HG03439 (cell line): ENCODE results near the gene RXRA.

Experiments used
- ATAC-seq: cut with Tn5 transposase; IDR thresholded peaks from one replicate; pipeline ENCODE4 v1.9.1; 2021; ENCODE audit warnings: mild to moderate bottlenecking, moderate library complexity; ENCODE audit not compliant: unreplicated experiment

The RXRA gene

GRCh38 chr9:134349936-134350335, 23.7 kb downstream of the RXRA start:
- no peak for ATAC-seq

- no peak for ATAC-seq
Observed at GRCh38 chr9:134350416-134350994, 24.2 kb downstream of the RXRA start.

DNA sequence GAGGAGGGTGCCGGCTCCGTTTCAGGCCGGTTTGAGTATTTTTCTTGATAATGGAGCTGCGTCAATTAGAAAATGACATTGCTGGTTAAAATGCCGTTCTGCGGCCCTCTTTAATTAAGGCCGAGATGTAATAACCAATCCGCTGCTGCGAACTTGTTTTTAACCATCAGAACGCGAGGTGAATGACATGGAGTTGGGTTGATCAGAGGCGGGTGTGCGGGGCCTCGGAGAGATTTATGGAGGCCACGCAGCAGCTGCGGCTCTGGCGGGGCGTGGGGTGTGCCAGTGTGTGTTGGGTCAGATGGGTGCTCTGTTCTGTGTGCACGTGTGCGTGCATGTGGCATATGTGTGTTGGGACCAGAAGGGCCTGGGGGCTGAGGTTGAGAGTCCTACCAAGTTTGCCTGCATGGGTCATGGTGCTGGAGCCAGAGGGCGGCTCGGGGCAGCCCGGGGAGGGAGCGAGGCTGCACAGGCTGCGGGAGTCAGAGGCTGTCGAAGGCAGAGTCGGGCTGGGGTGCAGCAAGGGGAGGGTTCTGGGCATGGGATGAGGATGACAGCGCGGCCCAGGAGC, 25.4 kb downstream of the RXRA start:
- ATAC-seq = no peak

DNA sequence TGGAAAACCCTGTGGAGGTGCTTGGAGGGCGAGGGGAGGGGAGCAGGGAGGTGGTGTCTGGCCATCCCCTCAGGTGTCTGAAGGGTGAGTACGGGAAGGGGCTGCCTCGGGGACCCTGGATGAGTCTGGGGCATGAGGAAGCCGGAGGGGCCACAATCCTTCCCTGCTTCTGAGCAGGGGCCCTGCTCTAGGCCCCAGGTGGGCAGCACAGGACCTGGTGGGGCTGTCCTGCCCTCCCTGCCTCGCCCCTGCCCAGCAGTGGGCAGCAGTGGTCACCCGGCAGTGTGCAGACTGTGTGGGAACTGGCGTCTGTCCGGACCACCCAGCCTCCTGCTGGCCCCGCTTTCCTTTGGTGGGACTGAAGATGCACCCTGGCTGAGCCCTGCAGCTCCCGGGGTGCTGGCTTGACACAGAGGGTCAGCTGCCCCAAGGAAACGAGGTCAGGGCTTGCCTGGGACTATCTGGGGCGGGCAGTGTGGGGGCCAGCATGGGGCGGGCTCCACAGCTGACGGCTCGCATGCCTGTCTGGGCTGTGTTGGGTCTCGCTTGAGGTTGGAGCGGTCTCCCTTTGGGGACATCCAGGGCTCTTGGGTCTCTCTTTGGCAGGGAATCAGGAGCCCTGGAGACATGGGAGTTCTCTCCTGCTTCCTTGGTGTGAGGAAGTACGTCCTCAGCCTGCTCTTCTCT, 26.1 kb downstream of the RXRA start:
- no peak for ATAC-seq

DNA sequence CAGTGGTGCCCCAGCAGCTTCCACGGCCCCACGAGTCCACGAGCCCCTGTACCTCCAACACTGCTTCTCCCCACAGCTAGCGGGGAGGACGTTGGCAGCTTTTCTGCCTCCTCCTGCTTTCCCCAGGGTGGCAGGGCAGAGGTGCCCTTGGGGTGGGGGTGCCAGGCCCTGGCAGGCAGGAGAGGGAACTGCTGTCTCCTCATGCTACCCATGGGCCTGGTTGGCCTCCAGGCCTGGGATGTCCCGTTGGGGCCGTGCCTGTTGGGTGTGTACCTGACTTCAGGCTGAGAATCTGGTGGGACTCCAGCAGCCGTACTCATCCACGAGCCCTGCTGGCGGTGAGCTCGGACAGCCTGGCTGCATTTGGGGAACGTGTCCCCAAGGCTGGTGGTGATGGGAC, 27.3 kb downstream of the RXRA start:
- no peak for ATAC-seq

DNA sequence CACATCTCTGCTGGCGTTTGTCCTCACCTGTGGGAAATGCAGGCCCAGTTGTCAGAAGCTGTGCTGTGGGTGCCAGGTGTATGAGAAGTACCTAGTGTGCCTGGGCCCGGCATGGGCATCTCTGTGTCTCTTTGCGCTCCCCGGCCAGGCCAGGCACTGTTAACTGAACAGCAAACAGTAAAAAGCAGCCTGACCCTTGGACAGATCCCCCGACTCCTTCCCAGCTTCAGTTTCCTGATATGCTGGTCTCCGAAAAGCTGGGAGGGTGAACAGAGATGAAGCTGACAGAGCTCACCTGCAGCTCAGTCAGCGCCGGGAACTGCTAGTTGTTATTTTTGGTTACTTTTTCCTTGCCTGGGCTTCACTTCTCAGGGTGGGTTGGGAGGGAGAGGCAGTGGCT, 28.9 kb downstream of the RXRA start:
- no peak for ATAC-seq

GRCh38 chr9:134355561-134356279, 29.5 kb downstream of the RXRA start:
- ATAC-seq = no peak

DNA sequence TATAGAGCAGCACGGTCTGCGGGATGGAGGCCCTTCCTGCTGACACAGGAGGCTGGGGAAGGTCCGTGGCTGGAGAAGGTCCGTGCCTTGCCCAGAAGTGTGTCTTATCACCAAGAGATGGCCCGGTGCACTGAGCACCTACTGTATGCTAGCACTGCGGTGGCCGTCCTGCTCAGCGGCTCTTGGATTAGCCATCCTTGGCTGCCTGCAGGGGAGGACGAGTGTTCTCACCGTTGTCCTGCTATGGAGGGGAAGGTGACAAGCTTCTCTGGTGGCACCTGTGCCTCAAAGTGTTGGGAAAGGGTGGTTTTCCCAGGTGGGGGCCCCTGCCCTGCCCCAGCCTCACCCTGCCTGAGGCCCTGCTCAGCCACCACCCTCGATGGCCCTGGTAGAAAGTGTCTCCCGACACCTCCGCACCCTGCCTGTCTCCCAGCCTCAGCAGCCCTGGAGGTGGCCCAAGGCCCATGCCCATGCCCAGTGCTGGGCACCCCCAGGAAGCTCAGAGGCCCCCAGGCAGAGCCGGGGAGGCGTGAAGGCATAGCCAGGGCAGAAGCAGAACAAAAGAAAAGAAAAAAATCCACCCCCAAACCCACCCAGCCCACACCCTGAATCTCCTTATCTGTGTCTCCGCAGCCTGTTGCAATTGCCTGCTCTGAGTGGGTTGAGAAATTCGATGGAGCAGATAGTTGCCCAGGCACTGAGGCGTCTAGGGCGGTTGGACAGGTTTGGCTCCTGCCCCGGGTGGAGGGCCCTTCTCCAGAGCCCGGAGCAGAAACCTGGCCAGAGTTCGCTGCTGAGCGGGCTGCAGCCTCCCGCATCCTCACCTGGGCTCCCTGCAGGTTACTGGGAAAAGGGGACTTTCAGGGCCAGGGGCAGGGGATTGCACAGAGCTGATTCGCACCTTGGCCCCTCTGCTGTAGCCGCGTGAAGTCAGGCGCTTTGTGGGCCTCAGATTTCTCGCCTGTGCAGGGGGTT, 30.5 kb downstream of the RXRA start:
- ATAC-seq = no peak

DNA sequence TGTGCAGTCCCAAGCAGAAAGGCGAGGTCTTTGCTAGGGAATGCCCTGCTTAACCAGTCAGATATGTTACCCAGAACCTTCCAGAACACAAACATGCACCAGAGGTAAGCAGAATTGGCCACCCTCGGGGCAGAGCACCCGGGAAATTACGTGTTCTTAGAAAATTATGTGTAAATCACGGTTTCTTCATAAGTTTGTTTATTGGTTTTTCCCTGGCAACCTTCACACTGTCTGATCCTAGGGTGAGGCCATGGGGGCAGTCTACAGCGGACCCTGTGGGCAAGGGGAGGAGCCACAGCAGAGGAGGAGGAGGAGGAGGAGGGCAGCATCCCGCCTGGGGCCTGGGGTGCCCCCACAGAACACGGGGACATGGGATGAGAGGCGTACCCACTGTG, 31.4 kb downstream of the RXRA start:
- no peak for ATAC-seq

- ATAC-seq = no peak
Observed at GRCh38 chr9:134358026-134358661, 31.9 kb downstream of the RXRA start.

- no peak for ATAC-seq
Observed at GRCh38 chr9:134358662-134359319, 32.5 kb downstream of the RXRA start.

GRCh38 chr9:134359493-134360179, 33.4 kb downstream of the RXRA start:
- ATAC-seq = no peak

DNA sequence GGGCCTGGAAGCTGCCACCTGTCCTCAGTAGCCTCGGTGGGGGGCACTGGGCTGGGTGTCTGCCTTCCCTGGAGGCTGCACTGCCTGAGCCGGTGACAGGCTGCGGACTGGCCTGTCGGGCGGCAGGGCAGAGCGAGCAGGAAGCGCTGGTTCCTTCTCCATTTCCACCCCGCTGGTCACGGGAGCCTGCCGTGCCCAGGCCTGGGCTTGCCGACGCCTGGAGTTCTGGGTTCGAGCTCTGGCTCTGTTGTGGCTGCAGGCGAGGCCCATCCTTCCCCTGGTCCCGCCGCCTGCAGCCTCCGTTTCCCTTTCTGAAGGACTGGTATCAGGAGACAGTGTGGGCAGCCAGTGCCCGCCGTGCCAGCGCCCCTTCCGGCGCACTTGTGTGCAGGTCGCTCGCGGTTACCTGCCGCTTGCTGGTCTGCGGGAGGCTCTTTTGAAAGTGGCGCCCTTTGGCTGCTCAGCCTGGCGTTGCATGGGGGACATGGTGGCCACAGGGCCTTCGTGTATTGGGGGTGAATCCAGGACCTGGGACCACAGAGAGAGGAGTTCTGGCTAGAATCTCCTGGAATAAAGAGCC, 34.0 kb downstream of the RXRA start:
- no peak for ATAC-seq

- no peak for ATAC-seq
Observed at GRCh38 chr9:134360897-134361296, 34.6 kb downstream of the RXRA start.

DNA sequence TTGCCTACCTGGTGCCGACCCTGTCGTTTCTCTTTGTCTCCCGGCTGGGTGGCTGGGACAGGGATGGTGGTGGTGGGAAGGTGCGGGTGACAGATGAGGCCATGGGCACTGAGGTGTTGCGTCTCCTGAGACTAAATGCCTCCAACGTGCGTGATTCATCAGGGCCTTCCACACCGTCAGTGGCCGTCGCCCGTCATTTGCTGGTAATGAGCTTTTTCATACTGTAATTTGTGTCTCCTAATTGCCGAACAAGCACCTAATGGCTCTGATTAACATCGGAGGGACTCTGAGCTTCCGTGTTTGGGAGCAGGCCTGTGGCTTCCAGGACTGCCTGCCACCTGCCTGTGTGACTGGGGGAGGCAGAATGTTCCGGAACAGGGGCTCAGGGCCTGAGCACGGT, 35.2 kb downstream of the RXRA start:
- no peak for ATAC-seq

- no peak for ATAC-seq
Observed at GRCh38 chr9:134361843-134362414, 35.7 kb downstream of the RXRA start.

DNA sequence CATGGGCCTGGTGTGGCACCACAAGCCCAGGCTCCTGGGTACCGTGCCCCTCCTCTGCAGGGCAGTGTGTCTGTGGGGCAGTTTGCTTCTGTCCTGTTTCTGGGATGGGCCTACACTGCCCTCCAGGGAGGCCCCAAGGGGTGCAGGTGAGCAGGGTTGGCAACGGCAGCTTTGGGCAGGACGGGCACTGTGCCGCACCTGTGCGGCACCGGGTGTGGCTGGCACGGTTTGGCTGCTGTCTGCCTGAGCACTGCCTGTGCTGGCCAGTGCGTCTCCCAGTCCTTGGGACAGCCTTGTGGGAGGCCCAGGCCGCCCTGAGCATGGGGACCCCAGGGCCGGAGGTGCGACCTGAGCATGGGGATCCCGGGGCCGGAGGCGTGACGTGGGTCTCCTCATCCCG, 37.2 kb downstream of the RXRA start:
- ATAC-seq = no peak

- ATAC-seq = no peak
Observed at GRCh38 chr9:134364391-134365114, 38.3 kb downstream of the RXRA start.
